ENCODE data around the gene LSM10. TPM values are rescaled to one million over a fixed set of nuclear protein-coding genes. Genes with fewer than 3 reads are reported as not detected.

LSM10 gene
- total and polyA plus RNA-seq, 2 of the 4 experiments (the other 2 are of a cell fraction) = 11.7 to 78.9 TPM

DNA sequence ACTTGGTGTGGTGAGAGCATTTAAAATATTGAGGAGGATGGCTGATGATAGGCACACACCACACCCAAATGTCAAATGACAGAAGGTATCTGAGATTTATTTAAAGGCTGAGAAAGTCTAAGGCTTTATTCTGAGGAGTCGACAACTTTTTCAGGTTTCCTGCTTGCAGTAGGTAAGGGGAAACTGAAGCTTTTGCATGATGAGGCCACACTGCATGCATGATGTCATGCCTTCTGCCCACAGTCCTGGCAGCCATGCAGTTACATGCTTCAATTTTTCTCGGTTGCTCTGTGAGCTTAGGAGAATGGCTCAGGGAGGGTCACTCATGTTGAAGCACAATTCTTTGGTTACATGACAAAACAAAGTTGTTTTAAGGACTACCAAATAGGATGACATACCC is 45.6 kb upstream of the LSM10 start:
- CTCF ChIA-PET = no interaction called here

More for the DNA sequence above, 45.6 kb upstream of the LSM10 start:
- Histone ChIP-seq H3K23ac (ENCODE audit: low read depth, low read length) (no peak overlapping the region), H3K4ac (ENCODE audit: low read depth, low read length) (no peak overlapping the region), H3K36me3 (ENCODE audit: control insufficient read depth, insufficient read depth, low read length) (no peaks in the 10 kb centered on the region), H2AK5ac (ENCODE audit: low read depth, low read length) (no peak overlapping the region), H2AK9ac (replicated peaks; ENCODE audit: low read depth, low read length, poor library complexity) (no peak overlapping the region), H2AFZ (replicated peaks; ENCODE audit: low read length, poor library complexity) (no peak overlapping the region), H3K79me1 (ENCODE audit: low read depth in 1 of 2, low read length in 2 of 2) (no peaks in the 10 kb centered on the region), H3K14ac (replicated peaks; ENCODE audit: low read depth, low read length) (no peak overlapping the region), H3K56ac (ENCODE audit: extremely low read depth, insufficient read depth, low read length) (no peak overlapping the region), H4K20me1 (ENCODE audit: insufficient read depth, low read length) (no peaks in the 10 kb centered on the region), H3K4me3 (ENCODE audit: insufficient read depth, low read depth, low read length) (no peak overlapping the region), H4K5ac (ENCODE audit: low read depth, low read length) (no peak overlapping the region), H2BK120ac (ENCODE audit: low read depth, low read length) (no peak overlapping the region), H4K8ac (ENCODE audit: low read depth in 2 of 2, low read length in 2 of 2) (no peak overlapping the region), H3K18ac (ENCODE audit: low read depth, low read length) (no peak overlapping the region), H3K9ac (ENCODE audit: low read depth, low read length) (no peak overlapping the region), H3K27me3 (ENCODE audit: control insufficient read depth, insufficient read depth, low read length) (no peaks in the 10 kb centered on the region), H2BK5ac (ENCODE audit: low read depth, low read length, poor library complexity, severe bottlenecking) (no peak overlapping the region), H3K4me1 (ENCODE audit: control insufficient read depth, insufficient read depth, low read length) (no peaks in the 10 kb centered on the region), H3K9me3 (ENCODE audit: control insufficient read depth, insufficient read depth, low read length) (no peaks in the 10 kb centered on the region), H2BK15ac (ENCODE audit: low read depth, low read length) (no peak overlapping the region), H4K91ac (ENCODE audit: insufficient read depth, low read depth, low read length) (no peak overlapping the region), H3K4me2 (ENCODE audit: low read depth, low read length) (no peak overlapping the region), H2BK20ac (ENCODE audit: low read depth, low read length) (no peak overlapping the region), H3K27ac (ENCODE audit: insufficient read depth, low read length) (no peak overlapping the region), H3K9me1 (ENCODE audit: insufficient read depth, low read length) (no peaks in the 10 kb centered on the region; the same call in 1 of the 2 replicates)
- POLR2A ChIA-PET (ENCODE audit: unreplicated experiment) = no interaction called here
- intact Hi-C loops (cut with micrococcal nuclease) (no loop called here), in situ Hi-C loops (cut with MboI; ENCODE audit: low sequenced_read_pairs) (no loop called here), dilution Hi-C loops (cut with HindIII; ENCODE audit: low sequenced_read_pairs, unreplicated experiment) (no loop called here)
- TF ChIP-seq NFE2L2 (IDR thresholded peaks at IDR 0.05; ENCODE audit: low read depth, low read length) = no peak
- TF ChIP-seq MAFK (IDR thresholded peaks at IDR 0.05; ENCODE audit: low read depth, low read length) = no peak
- no peak for TF ChIP-seq USF2 (IDR thresholded peaks at IDR 0.05; ENCODE audit: low read depth, low read length)
- TF ChIP-seq MXI1 (IDR thresholded peaks at IDR 0.05; ENCODE audit: borderline replicate concordance, low read depth, low read length) = no peak
- no peak for TF ChIP-seq CEBPB (IDR thresholded peaks at IDR 0.05; ENCODE audit: low read depth, low read length)
- no peak for TF ChIP-seq CTCF (conservative IDR thresholded peaks at IDR 0.05; ENCODE audit: low read depth, low read length)
- TF ChIP-seq RFX5 (IDR thresholded peaks at IDR 0.05; ENCODE audit: low read depth, low read length) = no peak
- TF ChIP-seq CHD1 (IDR thresholded peaks at IDR 0.05; ENCODE audit: low read depth, low read length) = no peak
- TF ChIP-seq MAZ (IDR thresholded peaks at IDR 0.05; ENCODE audit: borderline replicate concordance, low read depth, low read length) = no peak
- TF ChIP-seq BHLHE40 (IDR thresholded peaks at IDR 0.05; ENCODE audit: low read depth, low read length) = no peak
- TF ChIP-seq RAD21 (IDR thresholded peaks at IDR 0.05; ENCODE audit: low read length) = no peak
- TF ChIP-seq ELK1 (IDR thresholded peaks at IDR 0.05; ENCODE audit: borderline replicate concordance, low read depth, low read length) = no peak
- TF ChIP-seq POLR2A (IDR thresholded peaks at IDR 0.05; ENCODE audit: low read depth, low read length) = no peak
- no peak for TF ChIP-seq SMC3 (IDR thresholded peaks at IDR 0.05; ENCODE audit: low read depth, low read length)
- no peak for TF ChIP-seq RCOR1 (IDR thresholded peaks at IDR 0.05; ENCODE audit: insufficient replicate concordance, low read length)
- no peak for TF ChIP-seq FOS (IDR thresholded peaks at IDR 0.05; ENCODE audit: low read depth, low read length)
- BruUV-seq (replicated peaks) = no TSS peak
- ATAC-seq (ENCODE audit: low read depth) (no peak), DNase-seq (no peak)
- WGBS, 2 experiments (ENCODE audit: extremely low coverage in 2 of 2, insufficient read length in 1 of 2) = no CpG with 5 or more reads among the region's 2 CpGs
